Stimulated activated CD4-positive, alpha-beta T cell treated with anti-CD3 and anti-CD28 coated beads, Interleukin-15, amount 100 ng/mL, for 48 hours (primary cell): ENCODE measurements around the gene IDS.
"Not testable (repeated sequence)": the region's sequence is repeated elsewhere in the genome, so short reads cannot be mapped to it uniquely, and the experiment has no call there.

Experiments
- DNase-seq, 2 donors: peaks; one replicate each; pipeline ENCODE4 v3.0.0-alpha.2; 2020; ENCODE audit warnings: low read depth in 2 of 2

The IDS gene

GRCh38 chrX:149497626-149498025 is 7.5 kb downstream of the IDS start:
- DNase-seq: no peak

GRCh38 chrX:149497054-149497453 is 8.1 kb downstream of the IDS start:
- no peak for DNase-seq

GRCh38 chrX:149495573-149496071 is 9.5 kb downstream of the IDS start:
- no peak for DNase-seq

- no peak for DNase-seq
Measured at GRCh38 chrX:149494844-149495565, 10.1 kb downstream of the IDS start.

- DNase-seq: no peak
Measured at GRCh38 chrX:149493567-149494562, 11.2 kb downstream of the IDS start.

GRCh38 chrX:149491812-149492211 is 13.3 kb downstream of the IDS start:
- DNase-seq: no peak

GRCh38 chrX:149490100-149490499 is 15.0 kb downstream of the IDS start:
- no peak for DNase-seq

- not testable (repeated sequence) for DNase-seq
Measured at GRCh38 chrX:149488411-149489052, 16.6 kb downstream of the IDS start.

GRCh38 chrX:149488008-149488407 is 17.1 kb downstream of the IDS start:
- DNase-seq: not testable (repeated sequence)

- DNase-seq: no peak
Measured at GRCh38 chrX:149487292-149487691, 17.8 kb downstream of the IDS start.

- no peak for DNase-seq
Measured at GRCh38 chrX:149476513-149476912, 28.6 kb downstream of the IDS start.

GRCh38 chrX:149473966-149474365 is 31.1 kb downstream of the IDS start:
- DNase-seq: no peak

- DNase-seq: no peak
Measured at GRCh38 chrX:149473092-149473491, 32.0 kb downstream of the IDS start.

- DNase-seq: no peak
Measured at GRCh38 chrX:149472625-149473024, 32.5 kb downstream of the IDS start.

GRCh38 chrX:149471397-149471796 is 33.7 kb downstream of the IDS start:
- no peak for DNase-seq

GRCh38 chrX:149470955-149471354 is 34.2 kb downstream of the IDS start:
- peak; percentile 38 to 58 for DNase-seq

- no peak for DNase-seq
Measured at GRCh38 chrX:149469406-149469805, 35.7 kb downstream of the IDS start.

GRCh38 chrX:149467920-149468319 is 37.2 kb downstream of the IDS start:
- DNase-seq: no peak

GRCh38 chrX:149467461-149467860 is 37.6 kb downstream of the IDS start:
- no peak for DNase-seq

- no peak for DNase-seq
Measured at GRCh38 chrX:149462849-149463248, 42.3 kb downstream of the IDS start.

- DNase-seq: no peak
Measured at GRCh38 chrX:149461746-149462145, 43.4 kb downstream of the IDS start.

GRCh38 chrX:149458586-149458985 is 46.5 kb downstream of the IDS start:
- DNase-seq: no peak
